Gastroesophageal sphincter (tissue), 4 donors: ENCODE data around the gene IGSF8. TPM values are rescaled to one million over a fixed set of nuclear protein-coding genes. Genes with fewer than 3 reads are reported as not detected.

ENCODE experiments used
- ATAC-seq: fragments of 150-250 bp; one replicate; pipeline ENCODE4 v1.9.1; 2016; ENCODE audit warnings: mild to moderate bottlenecking, moderate library complexity
- H3K27ac ChIP-seq, 4 donors: fragments of 200-600 bp; sonication (generic) in 3 of 4; 1 replicate in 3 of 4; 2 replicates in 1 of 4; pipeline ENCODE4 v1.5.1; 2016 to 2019
- H3K27me3 ChIP-seq: fragments of 200-600 bp; sonication (generic); one replicate; pipeline ENCODE4 v1.5.1; 2019
- H3K36me3 ChIP-seq, 2 donors: fragments of 200-600 bp; sonication (generic); one replicate each; pipeline ENCODE4 v1.5.1; 2019; ENCODE audit warnings: control low read depth in 1 of 2
- H3K4me1 ChIP-seq, 3 donors: fragments of 200-600 bp; sonication (generic); 1 replicate in 2 of 3; 2 replicates in 1 of 3; pipeline ENCODE4 v1.5.1; 2016 to 2019; ENCODE audit warnings: control low read depth in 2 of 3
- H3K4me3 ChIP-seq, 2 donors: fragments of 200-600 bp; sonication (generic); one replicate each; pipeline ENCODE4 v1.5.1; 2019; ENCODE audit warnings: mild to moderate bottlenecking in 1 of 2, moderate library complexity in 1 of 2
- H3K9me3 ChIP-seq, 3 donors: fragments of 200-600 bp; sonication (generic); one replicate each; pipeline ENCODE4 v1.5.1; 2017 to 2019; ENCODE audit warnings: control low read depth in 2 of 3
- EP300 ChIP-seq: sonication (generic); formaldehyde crosslinking; IDR thresholded peaks from one replicate; pipeline ENCODE4 v1.6.1; 2017; ENCODE audit warnings: antibody characterized with exemption, mild to moderate bottlenecking
- POLR2A ChIP-seq, 2 donors: fragments of 450-650 bp; IDR thresholded peaks; one replicate each; pipeline ENCODE4 v1.6.1; 2017; ENCODE audit warnings: antibody characterized with exemption in 2 of 2, mild to moderate bottlenecking in 2 of 2, moderate library complexity in 1 of 2
- POLR2AphosphoS5 ChIP-seq: sonication (generic); formaldehyde crosslinking; IDR thresholded peaks from one replicate; pipeline ENCODE4 v1.6.1; 2017; ENCODE audit warnings: antibody characterized with exemption
- WGBS, 2 donors: methylation state at CpG; one replicate each; pipeline ENCODE4 v1.1.5; 2018; ENCODE audit warnings: low coverage in 1 of 2; 5-methylcytosine and 5-hydroxymethylcytosine counted together
- total RNA-seq, 4 donors: library from RNA; depleted of rRNA; stranded (reverse); fragments of >200 nt; gene quantifications; one replicate each; pipeline ENCODE4 v1.1.0, GENCODE V29; 2016
- TF ChIP-seq, protein P1 (sequence below), 4 experiments: fragments of 200-600 bp in 2 of 4; fragments of 450-650 bp in 2 of 4; sonication (generic) in 1 of 4; IDR thresholded peaks; one replicate each; pipeline ENCODE4 v1.5.1; 2017 to 2019; ENCODE audit warnings: antibody characterized with exemption in 4 of 4, mild to moderate bottlenecking in 2 of 4, moderate library complexity in 2 of 4

The IGSF8 gene
- total RNA-seq, 4 donors from 2014 or later, result 17.1 to 23.0 (median 19.4) TPM

DNA sequence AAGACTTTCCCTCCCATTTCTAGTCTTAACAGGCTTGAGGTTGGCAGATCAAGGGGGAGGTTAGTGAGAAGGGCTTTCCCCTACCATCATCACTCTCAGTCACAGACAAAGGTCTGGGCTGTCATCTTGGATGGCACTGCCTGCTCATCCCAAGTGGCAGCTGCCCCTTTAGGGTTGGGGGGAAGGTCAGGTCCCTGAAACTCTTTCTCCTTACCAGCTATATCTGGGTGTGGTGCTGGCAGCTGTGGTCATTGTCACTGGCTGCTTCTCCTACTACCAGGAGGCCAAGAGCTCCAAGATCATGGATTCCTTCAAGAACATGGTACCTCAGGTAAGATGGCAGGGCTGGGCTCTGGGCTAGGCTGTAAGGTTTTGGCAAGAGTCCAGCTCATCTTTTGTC lies 25.3 kb upstream of the IGSF8 start:
- no peak for TF ChIP-seq EP300
- TF ChIP-seq, protein P1, sequence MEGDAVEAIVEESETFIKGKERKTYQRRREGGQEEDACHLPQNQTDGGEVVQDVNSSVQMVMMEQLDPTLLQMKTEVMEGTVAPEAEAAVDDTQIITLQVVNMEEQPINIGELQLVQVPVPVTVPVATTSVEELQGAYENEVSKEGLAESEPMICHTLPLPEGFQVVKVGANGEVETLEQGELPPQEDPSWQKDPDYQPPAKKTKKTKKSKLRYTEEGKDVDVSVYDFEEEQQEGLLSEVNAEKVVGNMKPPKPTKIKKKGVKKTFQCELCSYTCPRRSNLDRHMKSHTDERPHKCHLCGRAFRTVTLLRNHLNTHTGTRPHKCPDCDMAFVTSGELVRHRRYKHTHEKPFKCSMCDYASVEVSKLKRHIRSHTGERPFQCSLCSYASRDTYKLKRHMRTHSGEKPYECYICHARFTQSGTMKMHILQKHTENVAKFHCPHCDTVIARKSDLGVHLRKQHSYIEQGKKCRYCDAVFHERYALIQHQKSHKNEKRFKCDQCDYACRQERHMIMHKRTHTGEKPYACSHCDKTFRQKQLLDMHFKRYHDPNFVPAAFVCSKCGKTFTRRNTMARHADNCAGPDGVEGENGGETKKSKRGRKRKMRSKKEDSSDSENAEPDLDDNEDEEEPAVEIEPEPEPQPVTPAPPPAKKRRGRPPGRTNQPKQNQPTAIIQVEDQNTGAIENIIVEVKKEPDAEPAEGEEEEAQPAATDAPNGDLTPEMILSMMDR (IDR thresholded peaks at IDR 0.05), result no peak
- H3K9me3 ChIP-seq, result no peaks in the 10 kb centered on the region
- H3K4me1 ChIP-seq, result peaks cover 0 to 85% (median 0%) of the 10 kb centered on the region in 3 donors
- H3K4me3 ChIP-seq, result no peak overlapping the region
- H3K27me3 ChIP-seq, result no peaks in the 10 kb centered on the region
- peak overlapping the region; percentile 41 to 83 (median 73) for H3K27ac ChIP-seq
- peaks cover 0 to 76% of the 10 kb centered on the region in 2 donors for H3K36me3 ChIP-seq
- ATAC-seq, result no peak

DNA sequence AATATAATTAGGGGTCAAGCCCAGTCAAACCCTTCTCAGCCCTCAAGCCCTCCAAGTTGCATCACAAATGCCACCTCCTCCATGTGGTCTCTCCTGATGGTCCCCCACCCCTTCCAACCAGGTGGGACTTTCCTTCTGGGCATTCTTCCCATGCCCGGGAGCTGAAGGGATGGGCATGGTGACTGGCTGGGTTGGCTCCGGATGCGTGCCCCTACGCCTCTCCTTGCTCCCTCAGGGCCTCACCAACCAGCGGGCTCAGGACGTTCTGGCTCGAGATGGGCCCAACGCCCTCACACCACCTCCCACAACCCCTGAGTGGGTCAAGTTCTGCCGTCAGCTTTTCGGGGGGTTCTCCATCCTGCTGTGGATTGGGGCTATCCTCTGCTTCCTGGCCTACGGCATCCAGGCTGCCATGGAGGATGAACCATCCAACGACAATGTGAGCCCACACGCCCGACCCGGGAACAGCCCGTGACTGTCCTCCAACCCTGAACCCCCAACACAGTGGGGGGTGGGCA lies 24.6 kb upstream of the IGSF8 start:
- Histone ChIP-seq H3K36me3 (peaks cover 0 to 69% of the 10 kb centered on the region in 2 donors), H3K4me1 (peaks cover 0 to 86% (median 6%) of the 10 kb centered on the region in 3 donors), H3K27me3 (no peaks in the 10 kb centered on the region), H3K27ac (peak overlapping the region in 3 of 4 donors; percentile 66 to 83 (median 80)), H3K9me3 (no peaks in the 10 kb centered on the region), H3K4me3 (no peak overlapping the region)
- TF ChIP-seq EP300 (no peak), POLR2AphosphoS5 (no peak), POLR2A (IDR thresholded peaks at IDR 0.05) (no peak)
- TF ChIP-seq, protein P1 (IDR thresholded peaks at IDR 0.05), result no peak
- 100% methylated on average over 1 of the region's 16 CpGs; no CpG with 5 or more reads in 1 of the 2 donors for WGBS, 2 donors
- no peak for ATAC-seq

DNA sequence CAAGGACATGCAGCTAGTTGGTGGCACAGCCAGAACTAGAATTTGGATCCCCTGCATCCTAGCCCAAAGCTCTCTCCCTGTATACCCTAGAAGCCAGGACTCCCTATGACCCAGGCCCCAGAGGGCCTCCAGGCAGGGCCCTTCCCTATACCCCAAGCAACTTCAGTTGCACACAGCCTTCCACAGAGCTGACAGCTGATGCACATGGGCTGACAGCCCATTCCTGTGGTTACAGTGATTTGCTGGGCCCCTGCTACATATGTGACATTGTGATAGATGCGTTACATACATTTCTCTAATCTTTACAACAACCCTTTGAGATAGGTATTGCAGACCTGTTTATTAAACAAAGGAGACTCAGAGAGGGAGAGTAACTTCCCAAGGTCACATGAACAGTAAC lies 23.0 kb upstream of the IGSF8 start:
- H3K4me3 ChIP-seq, result no peak overlapping the region
- ATAC-seq, result no peak
- H3K9me3 ChIP-seq, result no peaks in the 10 kb centered on the region
- peaks cover 0 to 52% of the 10 kb centered on the region in 2 donors for H3K36me3 ChIP-seq
- 50 to 100% methylated on average over 1 of the region's 1 CpG for WGBS, 2 donors
- no peaks in the 10 kb centered on the region for H3K27me3 ChIP-seq
- peak overlapping the region in 2 of 4 donors; percentile 19 to 52 for H3K27ac ChIP-seq
- peaks cover 0 to 89% (median 7%) of the 10 kb centered on the region in 3 donors for H3K4me1 ChIP-seq
- TF ChIP-seq POLR2AphosphoS5, result no peak
- TF ChIP-seq, protein P1 (IDR thresholded peaks at IDR 0.05), result no peak
- TF ChIP-seq EP300, result no peak
- no peak for TF ChIP-seq POLR2A (IDR thresholded peaks at IDR 0.05)

DNA sequence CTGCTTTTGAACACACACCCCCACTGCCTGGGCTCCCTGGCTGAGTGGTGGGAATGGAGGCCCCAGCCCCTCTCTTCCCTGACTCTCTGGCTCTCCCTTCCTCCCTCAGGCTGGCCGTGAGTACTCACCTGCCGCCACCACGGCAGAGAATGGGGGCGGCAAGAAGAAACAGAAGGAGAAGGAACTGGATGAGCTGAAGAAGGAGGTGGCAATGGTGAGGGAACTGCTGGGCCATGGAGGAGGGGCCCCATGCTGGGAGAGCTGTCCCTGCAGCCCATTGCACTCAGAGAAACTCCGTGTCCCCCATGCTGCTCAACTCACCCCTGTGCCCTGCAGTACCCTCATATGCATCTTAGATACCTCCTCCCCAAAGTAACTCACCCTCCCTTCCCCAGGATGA lies 22.4 kb upstream of the IGSF8 start:
- no peak overlapping the region for H3K4me3 ChIP-seq
- ATAC-seq, result no peak
- peaks cover 0 to 46% of the 10 kb centered on the region in 2 donors for H3K36me3 ChIP-seq
- TF ChIP-seq, protein P1 (IDR thresholded peaks at IDR 0.05), result no peak
- H3K4me1 ChIP-seq, result peaks cover 0 to 86% (median 7%) of the 10 kb centered on the region in 3 donors
- WGBS, 2 donors, result no CpG with 5 or more reads among the region's 5 CpGs
- no peaks in the 10 kb centered on the region for H3K27me3 ChIP-seq
- H3K27ac ChIP-seq, result peak overlapping the region in 2 of 4 donors; percentile 19 to 52
- no peaks in the 10 kb centered on the region for H3K9me3 ChIP-seq

DNA sequence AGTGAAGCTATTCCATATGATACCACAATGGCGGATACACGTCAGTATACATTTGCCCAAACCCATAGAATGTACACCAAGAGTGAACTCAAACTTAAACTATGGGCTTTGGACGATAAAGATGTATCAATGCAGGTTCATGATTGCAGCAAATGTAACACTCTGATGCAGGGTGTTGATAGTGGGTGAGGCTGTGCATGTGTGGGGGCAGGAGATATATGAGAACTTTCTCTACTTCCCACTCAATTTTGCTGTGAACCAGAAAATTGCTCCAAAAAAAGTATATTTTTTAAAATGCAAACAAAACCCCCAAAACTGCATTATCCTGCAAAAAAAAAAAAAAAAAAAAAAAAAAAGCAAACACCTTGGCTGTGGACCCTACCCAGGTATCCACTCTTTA lies 20.5 kb upstream of the IGSF8 start:
- Histone ChIP-seq H3K27ac (peak overlapping the region in 2 of 4 donors; percentile 86 to 92), H3K9me3 (no peaks in the 10 kb centered on the region), H3K4me1 (peaks cover 0 to 84% (median 19%) of the 10 kb centered on the region in 3 donors), H3K27me3 (no peaks in the 10 kb centered on the region), H3K4me3 (peak overlapping the region in 1 of 2 donors; percentile 62), H3K36me3 (peaks cover 0 to 31% of the 10 kb centered on the region in 2 donors)
- WGBS, 2 donors, result 71% methylated on average over 1 of the region's 3 CpGs; no CpG with 5 or more reads in 1 of the 2 donors
- TF ChIP-seq POLR2A (IDR thresholded peaks at IDR 0.05) (no peak), POLR2AphosphoS5 (no peak), EP300 (no peak)
- TF ChIP-seq, protein P1 (IDR thresholded peaks at IDR 0.05), result no peak
- no peak for ATAC-seq
